ENCODE data around the gene RPL36AL.
"Not testable (repeated sequence)": the region's sequence is repeated elsewhere in the genome, so short reads cannot be mapped to it uniquely, and the experiment has no call there.

RPL36AL gene

DNA sequence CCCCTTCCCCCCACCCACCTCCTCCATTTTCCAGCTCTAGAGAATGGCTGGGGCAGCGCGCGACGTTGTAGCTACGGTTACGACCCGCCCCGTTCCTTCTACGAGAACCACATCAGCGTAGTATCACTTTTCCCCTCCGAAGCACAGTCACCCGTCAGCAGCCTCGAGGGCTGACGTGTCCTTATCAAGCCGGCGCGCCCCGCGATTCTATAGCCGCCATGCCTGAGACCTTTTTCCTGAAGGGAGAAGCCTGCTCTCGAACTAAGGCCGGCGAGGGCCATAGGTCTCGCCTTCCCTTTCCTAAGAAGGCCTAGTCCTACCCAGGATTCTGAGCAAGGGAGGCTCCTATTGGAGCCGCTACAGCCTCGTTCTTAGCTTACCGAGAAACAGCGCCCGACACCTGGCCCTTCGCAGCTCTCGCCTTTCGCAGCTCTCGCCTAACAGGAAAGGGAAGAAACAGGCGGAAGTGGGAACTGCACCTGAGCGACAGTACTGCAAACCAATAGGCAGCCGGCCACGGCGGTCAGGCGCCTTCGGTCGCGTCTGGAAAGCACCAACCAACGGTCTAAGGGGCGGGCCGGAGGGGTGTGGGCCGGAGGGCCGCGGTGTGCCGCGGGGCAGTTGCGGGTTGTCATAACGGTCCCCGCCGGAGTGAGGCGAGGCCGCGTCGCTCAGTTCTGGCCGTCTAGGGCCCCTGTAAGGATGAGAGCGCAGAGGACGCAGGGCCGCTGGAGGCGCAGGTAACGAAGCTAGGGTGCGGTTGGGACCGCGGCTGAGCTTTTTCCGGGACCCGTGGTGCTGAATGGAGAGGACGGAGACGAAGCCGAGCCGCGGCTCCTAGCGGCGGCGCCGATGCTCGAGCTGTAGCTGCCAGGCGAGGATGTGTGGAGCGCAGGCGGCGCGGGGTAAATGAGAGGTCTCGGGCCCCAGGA lies at the start of gene RPL36AL, which contains the start of gene MGAT2:
TSS of gene RPL36AL (minus strand) at position 445 of the 932 bp plus-strand sequence. CDS start 1,522 bp downstream, outside the sequence.
TSS of gene MGAT2 (plus strand) at position 618 of the 932 bp plus-strand sequence. CDS start 470 bp downstream, outside the sequence.
- Histone ChIP-seq H3K4me1 (ENCODE audit: control insufficient read depth in 5 of 5, insufficient read depth in 5 of 5, low read length in 5 of 5) (peaks cover 4 to 46% (median 44%) of the 10 kb centered on the region in 5 donors), H3K27ac (ENCODE audit: low read depth, low read length) (peak within 1 kb of the TSS; percentile 97), H3K9me3 (ENCODE audit: control insufficient read depth in 5 of 5, low read length in 5 of 5) (no peaks in the 10 kb centered on the region), H3K9ac (ENCODE audit: low read length in 5 of 5) (peak within 1 kb of the TSS; percentile 90 to 99 (median 96)), H3K27me3 (ENCODE audit: control insufficient read depth in 5 of 5, insufficient read depth in 4 of 5, low read length in 5 of 5) (no peaks in the 10 kb centered on the region), H3K36me3 (ENCODE audit: control insufficient read depth in 5 of 5, insufficient read depth in 5 of 5, low read length in 5 of 5) (peaks cover 3 to 21% (median 12%) of the 10 kb centered on the region in 5 donors), H3K4me3 (ENCODE audit: low read depth in 1 of 5, low read length in 5 of 5) (peak within 1 kb of the TSS; percentile 73 to 99 (median 95))

DNA sequence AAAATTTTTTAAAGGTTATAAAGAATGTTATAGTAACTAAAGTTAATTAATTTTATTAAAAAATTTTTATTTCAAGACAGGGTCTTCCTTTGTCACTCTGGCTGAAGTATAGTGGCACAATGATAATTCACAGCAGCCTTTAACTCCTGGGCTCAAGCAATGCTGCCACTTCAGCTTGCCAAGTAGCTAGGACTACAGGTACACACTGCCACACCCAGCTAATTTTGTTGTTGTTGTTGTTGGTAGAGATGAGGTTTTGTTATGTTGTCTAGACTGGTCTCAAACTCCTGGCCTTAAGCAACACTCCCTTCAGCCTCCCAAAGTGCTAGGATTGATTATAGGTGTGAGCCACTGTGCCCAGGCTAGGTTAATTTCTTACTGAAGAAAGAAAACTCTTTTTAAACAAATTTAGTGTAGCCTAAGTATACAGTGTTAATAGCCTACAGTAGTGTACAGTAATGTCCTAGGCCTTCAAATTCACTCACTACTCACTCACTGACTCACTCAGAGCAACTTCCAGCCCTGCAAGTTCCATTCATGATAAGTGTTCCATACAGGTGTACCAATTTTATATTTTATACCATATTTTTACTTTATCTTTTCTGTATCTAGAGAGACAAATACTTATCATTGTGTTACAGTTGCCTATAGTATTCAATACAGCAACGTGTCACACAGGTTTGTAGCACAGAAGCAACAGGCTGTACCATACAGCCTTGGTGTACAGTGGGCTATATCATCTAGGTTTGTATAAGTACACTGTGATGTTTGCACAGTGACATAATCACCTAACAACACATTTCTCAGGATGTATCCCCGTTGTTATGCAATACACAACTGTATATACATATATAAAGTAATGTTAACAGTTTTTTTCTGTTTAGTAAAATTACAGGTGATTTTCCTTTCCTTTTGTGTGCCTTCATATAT lies 39.4 kb upstream of the RPL36AL start:
- no peak overlapping the region for H3K4me3 ChIP-seq (ENCODE audit: low read depth in 1 of 5, low read length in 5 of 5)
- no peaks in the 10 kb centered on the region for H3K27me3 ChIP-seq (ENCODE audit: control insufficient read depth in 5 of 5, insufficient read depth in 4 of 5, low read length in 5 of 5)
- no peaks in the 10 kb centered on the region for H3K4me1 ChIP-seq (ENCODE audit: control insufficient read depth in 5 of 5, insufficient read depth in 5 of 5, low read length in 5 of 5)
- no peaks in the 10 kb centered on the region for H3K9me3 ChIP-seq (ENCODE audit: control insufficient read depth in 5 of 5, low read length in 5 of 5)
- no peaks in the 10 kb centered on the region for H3K36me3 ChIP-seq (ENCODE audit: control insufficient read depth in 5 of 5, insufficient read depth in 5 of 5, low read length in 5 of 5)
- H3K27ac ChIP-seq (ENCODE audit: low read depth, low read length): no peak overlapping the region
- H3K9ac ChIP-seq (ENCODE audit: low read length in 5 of 5): no peak overlapping the region

DNA sequence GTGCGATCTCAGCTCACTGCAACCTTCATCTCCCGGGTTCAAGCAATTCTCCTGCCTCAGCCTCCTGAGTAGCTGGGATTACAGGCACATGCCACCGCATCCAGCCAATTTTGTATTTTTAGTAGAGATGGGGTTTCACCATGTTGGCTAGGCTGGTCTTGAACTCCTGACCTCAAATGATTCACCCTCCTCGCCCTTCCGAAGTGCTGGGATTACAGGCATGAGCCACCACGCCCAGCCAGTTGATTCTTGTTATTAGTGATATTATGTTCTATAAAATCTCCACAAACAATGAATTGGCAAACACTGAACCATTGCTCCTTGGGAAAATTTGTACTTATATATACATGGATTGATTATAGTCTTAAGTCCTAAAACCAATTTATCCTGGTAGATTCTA lies 37.1 kb upstream of the RPL36AL start:
- not testable (repeated sequence) for H3K27me3 ChIP-seq (ENCODE audit: control insufficient read depth in 5 of 5, insufficient read depth in 4 of 5, low read length in 5 of 5); H3K4me3 ChIP-seq (ENCODE audit: low read depth in 1 of 5, low read length in 5 of 5); H3K27ac ChIP-seq (ENCODE audit: low read depth, low read length); H3K4me1 ChIP-seq (ENCODE audit: control insufficient read depth in 5 of 5, insufficient read depth in 5 of 5, low read length in 5 of 5); H3K9ac ChIP-seq (ENCODE audit: low read length in 5 of 5); H3K36me3 ChIP-seq (ENCODE audit: control insufficient read depth in 5 of 5, insufficient read depth in 5 of 5, low read length in 5 of 5); H3K9me3 ChIP-seq (ENCODE audit: control insufficient read depth in 5 of 5, low read length in 5 of 5)

DNA sequence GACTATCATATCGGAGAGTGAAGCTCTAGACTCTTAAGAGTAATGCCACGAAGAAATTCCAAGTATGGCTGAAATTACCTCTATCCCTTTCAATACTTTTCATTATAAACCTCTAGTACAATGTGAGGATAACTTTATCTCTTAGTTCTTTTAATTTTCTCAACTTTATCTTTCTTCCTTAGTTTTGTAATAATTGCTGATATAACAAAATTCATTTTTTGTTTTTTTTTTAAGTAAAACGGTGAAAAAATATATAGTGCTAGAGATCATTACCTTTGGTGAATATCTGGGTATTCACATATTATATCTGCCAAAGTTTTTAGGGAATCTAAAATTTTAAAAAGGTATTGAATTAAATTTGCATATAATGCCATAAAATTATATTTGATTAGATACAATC lies 34.1 kb upstream of the RPL36AL start:
- Histone ChIP-seq H3K27ac (ENCODE audit: low read depth, low read length) (no peak overlapping the region), H3K4me3 (ENCODE audit: low read depth in 1 of 5, low read length in 5 of 5) (no peak overlapping the region), H3K9me3 (ENCODE audit: control insufficient read depth in 5 of 5, low read length in 5 of 5) (no peaks in the 10 kb centered on the region), H3K9ac (ENCODE audit: low read length in 5 of 5) (no peak overlapping the region), H3K36me3 (ENCODE audit: control insufficient read depth in 5 of 5, insufficient read depth in 5 of 5, low read length in 5 of 5) (no peaks in the 10 kb centered on the region), H3K4me1 (ENCODE audit: control insufficient read depth in 5 of 5, insufficient read depth in 5 of 5, low read length in 5 of 5) (no peaks in the 10 kb centered on the region), H3K27me3 (ENCODE audit: control insufficient read depth in 5 of 5, insufficient read depth in 4 of 5, low read length in 5 of 5) (no peaks in the 10 kb centered on the region)

DNA sequence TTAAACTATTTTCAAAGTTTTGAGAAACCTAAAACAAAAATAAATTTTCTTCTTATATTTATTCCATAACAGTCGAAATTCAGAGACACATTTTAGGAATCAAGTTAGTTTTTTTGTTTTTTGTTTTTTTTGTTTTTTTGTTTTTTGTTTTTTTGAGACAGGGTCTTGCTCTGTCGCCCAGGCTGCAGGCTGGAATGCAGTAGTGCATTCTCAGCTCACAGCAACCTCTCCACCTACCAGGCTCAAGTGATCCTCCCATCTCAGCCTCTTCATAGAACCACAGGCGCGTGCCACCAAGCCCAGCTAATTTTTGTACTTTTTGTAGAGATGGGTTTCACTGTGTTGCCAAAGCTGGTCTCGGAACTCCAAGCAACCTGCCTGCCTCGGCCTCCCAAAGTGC lies 33.1 kb upstream of the RPL36AL start:
- H3K4me3 ChIP-seq (ENCODE audit: low read depth in 1 of 5, low read length in 5 of 5): no peak overlapping the region
- H3K27me3 ChIP-seq (ENCODE audit: control insufficient read depth in 5 of 5, insufficient read depth in 4 of 5, low read length in 5 of 5): no peaks in the 10 kb centered on the region
- no peaks in the 10 kb centered on the region for H3K4me1 ChIP-seq (ENCODE audit: control insufficient read depth in 5 of 5, insufficient read depth in 5 of 5, low read length in 5 of 5)
- no peaks in the 10 kb centered on the region for H3K9me3 ChIP-seq (ENCODE audit: control insufficient read depth in 5 of 5, low read length in 5 of 5)
- H3K36me3 ChIP-seq (ENCODE audit: control insufficient read depth in 5 of 5, insufficient read depth in 5 of 5, low read length in 5 of 5): no peaks in the 10 kb centered on the region
- H3K27ac ChIP-seq (ENCODE audit: low read depth, low read length): no peak overlapping the region
- H3K9ac ChIP-seq (ENCODE audit: low read length in 5 of 5): no peak overlapping the region

DNA sequence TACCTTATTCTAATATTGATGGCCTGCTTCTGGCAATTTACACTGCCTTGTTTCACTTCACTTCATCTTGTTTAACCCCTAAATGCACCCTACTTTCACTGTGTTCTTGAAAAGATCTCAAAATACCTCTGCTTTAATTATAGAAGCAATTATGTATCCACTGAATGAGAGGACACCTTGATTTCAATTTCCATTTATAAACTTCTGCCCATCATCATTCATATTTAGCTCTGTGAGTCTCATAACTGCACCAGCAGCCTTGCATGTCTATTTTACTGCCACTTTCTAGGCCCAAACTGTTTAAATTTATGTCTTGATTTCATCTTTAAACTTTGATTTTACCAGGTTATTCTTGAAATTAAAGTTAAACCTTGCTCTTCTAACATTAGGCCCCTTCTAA lies 21.7 kb upstream of the RPL36AL start:
- Histone ChIP-seq H3K36me3 (ENCODE audit: control insufficient read depth in 5 of 5, insufficient read depth in 5 of 5, low read length in 5 of 5) (peaks cover 0 to 9% (median 3%) of the 10 kb centered on the region in 5 donors), H3K4me3 (ENCODE audit: low read depth in 1 of 5, low read length in 5 of 5) (no peak overlapping the region), H3K4me1 (ENCODE audit: control insufficient read depth in 5 of 5, insufficient read depth in 5 of 5, low read length in 5 of 5) (peaks cover 0 to 6% (median 0%) of the 10 kb centered on the region in 5 donors), H3K9ac (ENCODE audit: low read length in 5 of 5) (peak overlapping the region in 2 of 5 donors; percentile 22 to 35), H3K27ac (ENCODE audit: low read depth, low read length) (no peak overlapping the region), H3K9me3 (ENCODE audit: control insufficient read depth in 5 of 5, low read length in 5 of 5) (no peaks in the 10 kb centered on the region), H3K27me3 (ENCODE audit: control insufficient read depth in 5 of 5, insufficient read depth in 4 of 5, low read length in 5 of 5) (no peaks in the 10 kb centered on the region)

DNA sequence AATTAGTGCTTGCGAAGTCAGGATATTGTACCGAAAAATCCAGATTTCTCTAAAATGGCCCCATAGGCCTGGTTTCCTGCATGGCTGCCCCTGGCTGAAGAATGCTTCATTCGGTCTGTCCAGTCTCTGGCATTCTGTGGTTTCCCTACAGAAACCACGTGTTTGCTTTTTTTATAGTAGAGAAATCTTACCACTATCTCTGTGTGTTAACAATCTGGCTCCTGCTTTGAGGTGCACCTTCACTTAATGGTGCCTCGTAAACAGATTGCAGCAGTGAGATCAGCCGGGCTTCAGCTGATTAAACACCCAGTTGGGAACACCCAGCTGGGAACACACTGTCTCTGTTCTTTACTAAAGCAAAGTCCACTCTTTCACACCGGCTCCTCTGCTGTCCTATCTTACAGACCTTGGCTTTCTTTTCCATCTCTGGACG lies 21.3 kb upstream of the RPL36AL start:
- H3K9ac ChIP-seq (ENCODE audit: low read length in 5 of 5): peak overlapping the region in 2 of 5 donors; percentile 22 to 35

DNA sequence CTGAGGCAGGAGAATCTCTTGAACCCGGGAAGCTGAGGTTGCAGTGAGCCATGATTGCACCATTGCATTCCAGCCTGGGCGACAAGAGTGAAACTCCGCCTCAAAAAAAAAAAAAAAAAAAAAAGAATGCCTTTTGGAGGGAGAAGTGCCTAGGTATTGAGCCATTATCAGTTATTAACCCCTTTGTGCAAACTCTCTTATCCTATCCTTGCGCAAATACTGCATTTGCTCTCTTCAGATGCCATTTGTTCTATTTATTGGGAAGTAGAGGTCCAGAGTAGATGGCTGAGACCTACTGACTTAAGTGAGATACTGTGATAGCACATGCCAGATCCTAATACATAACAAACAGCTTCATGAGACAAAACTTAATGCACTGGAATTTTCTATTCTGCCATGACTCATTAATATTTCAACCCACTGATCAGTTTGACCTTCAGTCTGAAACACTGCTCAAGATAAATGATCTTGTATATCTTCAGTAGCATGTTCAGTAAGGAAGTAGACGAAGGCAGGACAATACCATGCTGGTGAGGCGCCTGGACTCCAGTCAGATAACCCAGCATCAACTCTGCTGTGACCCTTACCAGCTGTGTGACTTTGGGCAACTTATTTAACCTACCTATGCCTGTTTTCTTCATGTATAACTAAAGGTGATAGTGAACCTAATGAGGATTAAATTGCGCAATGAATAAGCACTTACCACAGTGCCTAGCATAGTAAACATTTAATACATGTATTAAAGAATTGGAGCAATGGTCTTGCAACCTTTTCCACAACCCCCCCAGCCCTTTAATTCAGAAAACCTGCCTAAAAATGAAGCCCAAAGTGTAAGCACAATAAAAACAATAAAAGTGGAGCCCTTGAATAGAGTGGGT lies 20.4 kb upstream of the RPL36AL start:
- H3K9me3 ChIP-seq (ENCODE audit: control insufficient read depth in 5 of 5, low read length in 5 of 5): no peaks in the 10 kb centered on the region
- peaks cover 0 to 9% (median 3%) of the 10 kb centered on the region in 5 donors for H3K36me3 ChIP-seq (ENCODE audit: control insufficient read depth in 5 of 5, insufficient read depth in 5 of 5, low read length in 5 of 5)
- no peak overlapping the region for H3K9ac ChIP-seq (ENCODE audit: low read length in 5 of 5)
- H3K27ac ChIP-seq (ENCODE audit: low read depth, low read length): no peak overlapping the region
- H3K4me1 ChIP-seq (ENCODE audit: control insufficient read depth in 5 of 5, insufficient read depth in 5 of 5, low read length in 5 of 5): peaks cover 0 to 17% (median 5%) of the 10 kb centered on the region in 5 donors
- no peaks in the 10 kb centered on the region for H3K27me3 ChIP-seq (ENCODE audit: control insufficient read depth in 5 of 5, insufficient read depth in 4 of 5, low read length in 5 of 5)
- H3K4me3 ChIP-seq (ENCODE audit: low read depth in 1 of 5, low read length in 5 of 5): no peak overlapping the region

More for the DNA sequence above, 21.3 kb upstream of the RPL36AL start:
- no peaks in the 10 kb centered on the region for H3K27me3 ChIP-seq (ENCODE audit: control insufficient read depth in 5 of 5, insufficient read depth in 4 of 5, low read length in 5 of 5)
- peaks cover 0 to 8% (median 0%) of the 10 kb centered on the region in 5 donors for H3K4me1 ChIP-seq (ENCODE audit: control insufficient read depth in 5 of 5, insufficient read depth in 5 of 5, low read length in 5 of 5)
- H3K4me3 ChIP-seq (ENCODE audit: low read depth in 1 of 5, low read length in 5 of 5): no peak overlapping the region
- H3K36me3 ChIP-seq (ENCODE audit: control insufficient read depth in 5 of 5, insufficient read depth in 5 of 5, low read length in 5 of 5): peaks cover 0 to 9% (median 3%) of the 10 kb centered on the region in 5 donors
- no peaks in the 10 kb centered on the region for H3K9me3 ChIP-seq (ENCODE audit: control insufficient read depth in 5 of 5, low read length in 5 of 5)
- no peak overlapping the region for H3K27ac ChIP-seq (ENCODE audit: low read depth, low read length)

DNA sequence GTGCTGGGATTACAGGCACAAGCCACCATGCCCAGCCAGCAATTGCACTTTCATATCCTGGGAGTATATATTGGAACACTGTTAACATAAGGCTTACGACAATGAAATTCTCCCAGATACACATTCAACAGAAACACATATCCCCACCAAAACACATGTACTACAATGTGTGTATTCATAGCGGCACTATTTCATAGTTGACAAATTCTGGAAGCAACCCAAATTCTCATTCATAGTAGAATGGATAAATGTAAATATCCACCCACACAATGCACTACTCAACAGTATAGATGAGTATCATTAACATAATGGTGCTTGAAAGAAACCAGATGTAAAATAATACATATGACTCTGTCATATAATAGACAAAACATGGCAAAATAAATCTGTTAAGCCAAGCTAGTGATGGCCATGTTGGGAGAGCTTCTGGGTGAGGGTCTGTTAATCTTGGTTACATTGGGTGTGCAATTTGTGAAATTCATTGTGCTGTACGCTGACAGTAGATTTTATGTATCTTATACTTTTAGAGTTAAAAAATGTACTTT lies 17.2 kb upstream of the RPL36AL start:
- no peak overlapping the region for H3K27ac ChIP-seq (ENCODE audit: low read depth, low read length)
- peaks cover 0 to 32% (median 22%) of the 10 kb centered on the region in 5 donors for H3K4me1 ChIP-seq (ENCODE audit: control insufficient read depth in 5 of 5, insufficient read depth in 5 of 5, low read length in 5 of 5)
- no peak overlapping the region for H3K4me3 ChIP-seq (ENCODE audit: low read depth in 1 of 5, low read length in 5 of 5)
- H3K27me3 ChIP-seq (ENCODE audit: control insufficient read depth in 5 of 5, insufficient read depth in 4 of 5, low read length in 5 of 5): no peaks in the 10 kb centered on the region
- H3K9me3 ChIP-seq (ENCODE audit: control insufficient read depth in 5 of 5, low read length in 5 of 5): no peaks in the 10 kb centered on the region
- H3K36me3 ChIP-seq (ENCODE audit: control insufficient read depth in 5 of 5, insufficient read depth in 5 of 5, low read length in 5 of 5): peaks cover 0 to 9% (median 3%) of the 10 kb centered on the region in 5 donors
- H3K9ac ChIP-seq (ENCODE audit: low read length in 5 of 5): no peak overlapping the region
